GM10266 (cell line): Measurements from ENCODE around the gene PLAGL1.
"Not testable (repeated sequence)": the region's sequence is repeated elsewhere in the genome, so short reads cannot be mapped to it uniquely, and the experiment has no call there.

Experiments
- DNase-seq: peaks from one replicate; pipeline ENCODE4 v3.0.0; 2012; ENCODE audit errors: extremely low spot score
- TF ChIP-seq, protein P1 (sequence below): IDR thresholded peaks from 2 replicates; pipeline ENCODE4 v1.5.1; 2012; ENCODE audit warnings: mild to moderate bottlenecking, low read depth; ENCODE audit not compliant: control insufficient read depth, insufficient read depth; ENCODE audit errors: missing control alignments

Gene PLAGL1

DNA sequence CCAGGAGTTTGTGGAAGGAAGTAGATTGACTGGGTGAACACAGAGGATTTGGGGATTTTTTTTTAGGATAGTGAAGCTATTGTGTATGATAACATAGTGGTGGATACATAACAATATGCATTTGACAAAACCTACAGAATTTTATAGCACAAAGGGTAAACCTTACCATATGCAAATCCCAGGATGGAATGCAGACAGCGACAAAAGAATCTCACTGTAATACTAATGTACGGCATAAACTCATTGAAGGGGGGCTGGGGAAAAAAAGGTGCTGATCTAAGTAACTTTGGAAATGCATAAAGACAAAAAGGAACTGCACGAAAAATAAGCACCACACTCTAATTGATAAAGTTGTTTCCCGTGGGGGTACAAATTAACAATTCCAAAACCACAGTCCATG lies 15.2 kb upstream of the PLAGL1 start:
- no peak for DNase-seq
- TF ChIP-seq, protein P1, sequence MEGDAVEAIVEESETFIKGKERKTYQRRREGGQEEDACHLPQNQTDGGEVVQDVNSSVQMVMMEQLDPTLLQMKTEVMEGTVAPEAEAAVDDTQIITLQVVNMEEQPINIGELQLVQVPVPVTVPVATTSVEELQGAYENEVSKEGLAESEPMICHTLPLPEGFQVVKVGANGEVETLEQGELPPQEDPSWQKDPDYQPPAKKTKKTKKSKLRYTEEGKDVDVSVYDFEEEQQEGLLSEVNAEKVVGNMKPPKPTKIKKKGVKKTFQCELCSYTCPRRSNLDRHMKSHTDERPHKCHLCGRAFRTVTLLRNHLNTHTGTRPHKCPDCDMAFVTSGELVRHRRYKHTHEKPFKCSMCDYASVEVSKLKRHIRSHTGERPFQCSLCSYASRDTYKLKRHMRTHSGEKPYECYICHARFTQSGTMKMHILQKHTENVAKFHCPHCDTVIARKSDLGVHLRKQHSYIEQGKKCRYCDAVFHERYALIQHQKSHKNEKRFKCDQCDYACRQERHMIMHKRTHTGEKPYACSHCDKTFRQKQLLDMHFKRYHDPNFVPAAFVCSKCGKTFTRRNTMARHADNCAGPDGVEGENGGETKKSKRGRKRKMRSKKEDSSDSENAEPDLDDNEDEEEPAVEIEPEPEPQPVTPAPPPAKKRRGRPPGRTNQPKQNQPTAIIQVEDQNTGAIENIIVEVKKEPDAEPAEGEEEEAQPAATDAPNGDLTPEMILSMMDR, result no peak

- TF ChIP-seq, protein P1, result no peak
- DNase-seq, result no peak
Measured at GRCh38 chr6:144019929-144020328, 11.9 kb upstream of the PLAGL1 start.

GRCh38 chr6:144017166-144018094 lies 9.4 kb upstream of the PLAGL1 start:
- DNase-seq, result no peak

GRCh38 chr6:144013486-144013909 lies 5.4 kb upstream of the PLAGL1 start:
- peak; percentile 60 for DNase-seq
- TF ChIP-seq, protein P1, result peak; percentile 80

More at GRCh38 chr6:144017166-144018094, 9.4 kb upstream of the PLAGL1 start:
- TF ChIP-seq, protein P1, result no peak

- DNase-seq, result no peak
- TF ChIP-seq, protein P1, result no peak
Measured at GRCh38 chr6:144012534-144012933, 4.5 kb upstream of the PLAGL1 start.

DNA sequence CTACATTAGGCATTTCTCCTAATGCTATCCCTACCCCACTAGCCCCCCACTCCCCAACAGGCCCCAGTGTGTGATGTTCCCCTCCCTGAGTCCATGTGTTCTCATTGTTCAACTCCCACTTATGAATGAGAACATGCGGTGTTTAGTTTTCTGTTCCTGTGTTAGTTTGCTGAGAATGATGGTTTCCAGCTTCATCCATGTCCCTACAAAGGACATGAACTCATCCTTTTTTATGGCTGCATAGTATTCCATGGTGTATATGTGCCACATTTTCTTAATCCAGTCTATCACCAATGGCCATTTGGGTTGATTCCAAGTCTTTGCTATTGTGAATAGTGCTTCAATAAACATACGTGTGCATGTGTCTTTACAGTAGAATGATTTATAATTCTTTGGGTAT lies 1.6 kb upstream of the PLAGL1 start:
- DNase-seq, result not testable (repeated sequence)

- peak; percentile 20 for DNase-seq
- TF ChIP-seq, protein P1, result no peak
Measured at GRCh38 chr6:144008846-144009245, 787 bp upstream of the PLAGL1 start.
